ENCODE measurements around the gene SLC44A3.

SLC44A3 gene

GRCh38 chr1:94926915-94927404 is 106.8 kb downstream of the SLC44A3 start, which contains the start of gene CNN3 (continued):
- TF ChIP-seq ZNF132 (tag by site-specific recombination; IDR thresholded peaks at IDR 0.05; ENCODE audit: borderline replicate concordance): no peak
- no peak for TF ChIP-seq PRDM2 (tag by site-specific recombination; IDR thresholded peaks at IDR 0.05; ENCODE audit: borderline replicate concordance)
- TF ChIP-seq ZNF596 (tag by site-specific recombination; IDR thresholded peaks at IDR 0.05): no peak
- TF ChIP-seq KLF8 (tag by site-specific recombination; IDR thresholded peaks at IDR 0.05): peak; percentile 47; the same call in 1 of the 2 replicates
- TF ChIP-seq GLI4 (tag by site-specific recombination; IDR thresholded peaks at IDR 0.05): 0 out of 2 replicates have a peak, but pooled peaks have one; percentile 70
- TF ChIP-seq ZNF362 (tag by site-specific recombination; IDR thresholded peaks at IDR 0.05): no peak
- TF ChIP-seq ZNF350 (tag by site-specific recombination; IDR thresholded peaks at IDR 0.05): no peak
- no peak for TF ChIP-seq ZNF664 (tag by site-specific recombination; IDR thresholded peaks at IDR 0.05)
- TF ChIP-seq ZNF830 (tag by site-specific recombination; IDR thresholded peaks at IDR 0.05; ENCODE audit: low read depth): no peak
- TF ChIP-seq ZNF645 (tag by site-specific recombination; IDR thresholded peaks at IDR 0.05): no peak
- no peak for TF ChIP-seq ZNF223 (tag by site-specific recombination; IDR thresholded peaks at IDR 0.05)
- no peak for TF ChIP-seq ELK4 (IDR thresholded peaks at IDR 0.05; ENCODE audit: borderline replicate concordance, low read depth, low read length)
- no peak for TF ChIP-seq ZNF791 (tag by site-specific recombination; IDR thresholded peaks at IDR 0.05)
- TF ChIP-seq IKZF3 (tag by site-specific recombination; IDR thresholded peaks at IDR 0.05): no peak
- 0 out of 2 replicates have a peak, but pooled peaks have one; percentile 17 for TF ChIP-seq ZNF623 (tag by site-specific recombination; IDR thresholded peaks at IDR 0.05)
- TF ChIP-seq ZNF654 (tag by site-specific recombination; IDR thresholded peaks at IDR 0.05; ENCODE audit: low read depth): no peak
- TF ChIP-seq ZNF76 (tag by site-specific recombination; IDR thresholded peaks at IDR 0.05; ENCODE audit: borderline replicate concordance, low read depth): peak; percentile 54; the same call in 1 of the 2 replicates
- TF ChIP-seq ZFP69B (tag by site-specific recombination; IDR thresholded peaks at IDR 0.05): no peak
- peak; percentile 86 for TF ChIP-seq ZBTB10 (tag by site-specific recombination; IDR thresholded peaks at IDR 0.05)
- TF ChIP-seq ZNF529 (tag by site-specific recombination; IDR thresholded peaks at IDR 0.05; ENCODE audit: insufficient replicate concordance): no peak
- no peak for TF ChIP-seq YY1 (tag by site-specific recombination; IDR thresholded peaks at IDR 0.05)
- TF ChIP-seq ZNF837 (tag by site-specific recombination; IDR thresholded peaks at IDR 0.05): no peak; the same call in 1 of the 2 replicates
- no peak for TF ChIP-seq ZNF776 (tag by site-specific recombination; IDR thresholded peaks at IDR 0.05; ENCODE audit: borderline replicate concordance)
- no peak for TF ChIP-seq REPIN1 (tag by site-specific recombination; IDR thresholded peaks at IDR 0.05; ENCODE audit: low read depth)
- no peak for TF ChIP-seq ZNF473 (tag by site-specific recombination; IDR thresholded peaks at IDR 0.05)
- TF ChIP-seq ZNF555 (tag by site-specific recombination; conservative IDR thresholded peaks at IDR 0.05): no peak
- TF ChIP-seq OSR2 (tag by site-specific recombination; IDR thresholded peaks at IDR 0.05): no peak
- TF ChIP-seq KLF9 (tag by site-specific recombination; IDR thresholded peaks at IDR 0.05; ENCODE audit: low read depth): no peak; the same call in 1 of the 2 replicates
- TF ChIP-seq ZNF626 (tag by site-specific recombination; IDR thresholded peaks at IDR 0.05): no peak
- no peak for TF ChIP-seq ZNF544 (tag by site-specific recombination; IDR thresholded peaks at IDR 0.05)
